ENCODE data around the gene ARGLU1.

GRCh38 chr13:106498158-106498557 lies 69.8 kb downstream of the ARGLU1 start:
- TF ChIP-seq POLR2A (IDR thresholded peaks at IDR 0.05): no peak
- TF ChIP-seq, protein P1, sequence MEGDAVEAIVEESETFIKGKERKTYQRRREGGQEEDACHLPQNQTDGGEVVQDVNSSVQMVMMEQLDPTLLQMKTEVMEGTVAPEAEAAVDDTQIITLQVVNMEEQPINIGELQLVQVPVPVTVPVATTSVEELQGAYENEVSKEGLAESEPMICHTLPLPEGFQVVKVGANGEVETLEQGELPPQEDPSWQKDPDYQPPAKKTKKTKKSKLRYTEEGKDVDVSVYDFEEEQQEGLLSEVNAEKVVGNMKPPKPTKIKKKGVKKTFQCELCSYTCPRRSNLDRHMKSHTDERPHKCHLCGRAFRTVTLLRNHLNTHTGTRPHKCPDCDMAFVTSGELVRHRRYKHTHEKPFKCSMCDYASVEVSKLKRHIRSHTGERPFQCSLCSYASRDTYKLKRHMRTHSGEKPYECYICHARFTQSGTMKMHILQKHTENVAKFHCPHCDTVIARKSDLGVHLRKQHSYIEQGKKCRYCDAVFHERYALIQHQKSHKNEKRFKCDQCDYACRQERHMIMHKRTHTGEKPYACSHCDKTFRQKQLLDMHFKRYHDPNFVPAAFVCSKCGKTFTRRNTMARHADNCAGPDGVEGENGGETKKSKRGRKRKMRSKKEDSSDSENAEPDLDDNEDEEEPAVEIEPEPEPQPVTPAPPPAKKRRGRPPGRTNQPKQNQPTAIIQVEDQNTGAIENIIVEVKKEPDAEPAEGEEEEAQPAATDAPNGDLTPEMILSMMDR (IDR thresholded peaks at IDR 0.05): no peak

Data from adrenal gland (tissue), 5 donors.